Activated naive CD4-positive, alpha-beta T cell treated with anti-CD3 and anti-CD28 coated beads, Interleukin-2, amount 50 U/mL, for 72 hours (primary cell): Measurements from ENCODE around the gene MARCO. TPM values are rescaled to one million over a fixed set of nuclear protein-coding genes. Genes with fewer than 3 reads are reported as not detected.
A peak's percentile ranks its signal among the peaks of the same experiment; 100 is the strongest.

Source experiments
- ATAC-seq, 2 donors: fragments of 150-1000 bp; cut with Tn5 transposase; 2 replicates each; pipeline ENCODE4 v1.10.0; 2021; ENCODE audit warnings: mild to moderate bottlenecking in 2 of 2, moderate library complexity in 2 of 2
- DNase-seq, 2 donors: peaks; one replicate each; pipeline ENCODE4 v3.0.0; 2021 to 2022; ENCODE audit warnings: low spot score in 2 of 2
- H3K27ac Mint-ChIP-seq, 2 donors: one replicate each; pipeline ENCODE4 v1.8.0; 2022; ENCODE audit warnings: mild to moderate bottlenecking in 2 of 2, mixed read lengths in 2 of 2
- H3K36me3 Mint-ChIP-seq, 2 donors: one replicate each; pipeline ENCODE4 v1.8.0; 2022; ENCODE audit warnings: mixed read lengths in 2 of 2
- H3K9me3 Mint-ChIP-seq, 2 donors: one replicate each; pipeline ENCODE4 v1.8.0; 2022; ENCODE audit warnings: mixed read lengths in 2 of 2
- total RNA-seq, 2 donors: library from RNA; stranded (reverse); gene quantifications; one replicate each; pipeline ENCODE4 v1.2.3, GENCODE V29; 2022

MARCO gene
- total RNA-seq: not detected

GRCh38 chr2:118942031-118942430 lies at the start of gene MARCO:
Gene MARCO, plus strand, starts transcription at chr2:118942194. Its CDS starts 107 bp downstream, at chr2:118942301.
- H3K27ac Mint-ChIP-seq: peak within 1 kb of the TSS in 1 of 2 donors; percentile 45
- ATAC-seq: no peak
- no peaks in the 10 kb centered on the region for H3K9me3 Mint-ChIP-seq
- H3K36me3 Mint-ChIP-seq: no peaks in the 10 kb centered on the region
- DNase-seq: no peak

- no peak for ATAC-seq
- H3K27ac Mint-ChIP-seq: no peak overlapping the region
- peaks cover 11 to 20% of the 10 kb centered on the region in 2 donors for H3K9me3 Mint-ChIP-seq
- H3K36me3 Mint-ChIP-seq: peaks cover 12 to 13% of the 10 kb centered on the region in 2 donors
- DNase-seq: no peak
Measured at GRCh38 chr2:118893100-118893499, 48.9 kb upstream of the MARCO start.

- ATAC-seq (peak in 1 of 2 donors; percentile 41), DNase-seq (no peak)
- Mint-ChIP-seq H3K36me3 (peaks cover 11 to 22% of the 10 kb centered on the region in 2 donors), H3K27ac (peak overlapping the region; percentile 0 to 91), H3K9me3 (peaks cover 6 to 14% of the 10 kb centered on the region in 2 donors)
Measured at GRCh38 chr2:118902266-118903028, 39.5 kb upstream of the MARCO start.

GRCh38 chr2:118903029-118903351 lies 39.0 kb upstream of the MARCO start:
- no peak for ATAC-seq
- H3K27ac Mint-ChIP-seq: peak overlapping the region; percentile 0 to 76
- no peak for DNase-seq
- H3K9me3 Mint-ChIP-seq: peaks cover 6 to 14% of the 10 kb centered on the region in 2 donors
- H3K36me3 Mint-ChIP-seq: peaks cover 11 to 22% of the 10 kb centered on the region in 2 donors

- no peak for DNase-seq
- ATAC-seq: no peak
- Mint-ChIP-seq H3K9me3 (peaks cover 6 to 14% of the 10 kb centered on the region in 2 donors), H3K27ac (peak overlapping the region in 1 of 2 donors; percentile 76), H3K36me3 (peaks cover 11 to 22% of the 10 kb centered on the region in 2 donors)
Measured at GRCh38 chr2:118903551-118904479, 38.2 kb upstream of the MARCO start.

- H3K36me3 Mint-ChIP-seq: peaks cover 11 to 22% of the 10 kb centered on the region in 2 donors
- DNase-seq: no peak
- ATAC-seq: no peak
Measured at GRCh38 chr2:118905206-118905605, 36.8 kb upstream of the MARCO start.

GRCh38 chr2:118906186-118906585 lies 35.8 kb upstream of the MARCO start:
- H3K36me3 Mint-ChIP-seq: peaks cover 11 to 22% of the 10 kb centered on the region in 2 donors
- ATAC-seq (no peak), DNase-seq (no peak)
- H3K9me3 Mint-ChIP-seq: peaks cover 10 to 14% of the 10 kb centered on the region in 2 donors
- H3K27ac Mint-ChIP-seq: no peak overlapping the region

More at GRCh38 chr2:118905206-118905605, 36.8 kb upstream of the MARCO start:
- Mint-ChIP-seq H3K9me3 (peaks cover 10 to 14% of the 10 kb centered on the region in 2 donors), H3K27ac (no peak overlapping the region)

- peaks cover 7 to 8% of the 10 kb centered on the region in 2 donors for H3K9me3 Mint-ChIP-seq
- DNase-seq (no peak), ATAC-seq (no peak)
- peaks cover 7 to 9% of the 10 kb centered on the region in 2 donors for H3K36me3 Mint-ChIP-seq
- H3K27ac Mint-ChIP-seq: no peak overlapping the region
Measured at GRCh38 chr2:118907759-118908158, 34.2 kb upstream of the MARCO start.

- no peak for DNase-seq
- Mint-ChIP-seq H3K27ac (no peak overlapping the region), H3K36me3 (peaks cover 6 to 7% of the 10 kb centered on the region in 2 donors), H3K9me3 (peaks cover 7 to 8% of the 10 kb centered on the region in 2 donors)
- ATAC-seq: no peak
Measured at GRCh38 chr2:118909191-118909590, 32.8 kb upstream of the MARCO start.

- ATAC-seq (no peak), DNase-seq (no peak)
- H3K36me3 Mint-ChIP-seq: no peaks in the 10 kb centered on the region
- peaks cover 0 to 3% of the 10 kb centered on the region in 2 donors for H3K9me3 Mint-ChIP-seq
- no peak overlapping the region for H3K27ac Mint-ChIP-seq
Measured at GRCh38 chr2:118911166-118911856, 30.7 kb upstream of the MARCO start.

GRCh38 chr2:118911936-118912335 lies 30.1 kb upstream of the MARCO start:
- H3K9me3 Mint-ChIP-seq: peaks cover 0 to 3% of the 10 kb centered on the region in 2 donors
- no peak for DNase-seq
- H3K36me3 Mint-ChIP-seq: no peaks in the 10 kb centered on the region
- no peak for ATAC-seq
- H3K27ac Mint-ChIP-seq: no peak overlapping the region

- Mint-ChIP-seq H3K36me3 (no peaks in the 10 kb centered on the region), H3K27ac (no peak overlapping the region), H3K9me3 (peaks cover 0 to 3% of the 10 kb centered on the region in 2 donors)
- DNase-seq (no peak), ATAC-seq (no peak)
Measured at GRCh38 chr2:118913131-118913802, 28.7 kb upstream of the MARCO start.

GRCh38 chr2:118913803-118914645 lies 28.0 kb upstream of the MARCO start:
- Mint-ChIP-seq H3K9me3 (peaks cover 0 to 3% of the 10 kb centered on the region in 2 donors), H3K27ac (no peak overlapping the region), H3K36me3 (no peaks in the 10 kb centered on the region)
- ATAC-seq: no peak
- no peak for DNase-seq

GRCh38 chr2:118914721-118915453 lies 27.1 kb upstream of the MARCO start:
- H3K27ac Mint-ChIP-seq: peak overlapping the region in 1 of 2 donors; percentile 38
- no peaks in the 10 kb centered on the region for H3K9me3 Mint-ChIP-seq
- H3K36me3 Mint-ChIP-seq: no peaks in the 10 kb centered on the region
- DNase-seq (no peak), ATAC-seq (no peak)

GRCh38 chr2:118918017-118918416 lies 24.0 kb upstream of the MARCO start:
- Mint-ChIP-seq H3K36me3 (no peaks in the 10 kb centered on the region), H3K9me3 (no peaks in the 10 kb centered on the region), H3K27ac (no peak overlapping the region)
- ATAC-seq (no peak), DNase-seq (no peak)
